Measurements from ENCODE around the gene CDK9. TPM values are rescaled to one million over a fixed set of nuclear protein-coding genes. Genes with fewer than 3 reads are reported as not detected.

Gene CDK9
- total RNA-seq, 3 donors from 2014 or later (not counting 1 experiment from before 2014, with no cell fraction given): 181 to 207 (median 188) TPM

- H3K4me1 Mint-ChIP-seq: peaks cover 44 to 68% of the 10 kb centered on the region in 2 donors
- 0% methylated on average over 5 of the region's 5 CpGs for WGBS (ENCODE audit: insufficient coverage)
- Histone ChIP-seq H3K27ac (ENCODE audit: low read length) (peak overlapping the region; percentile 83), H3K4me1 (ENCODE audit: control insufficient read depth, insufficient read depth, low read length) (peaks cover 72% of the 10 kb centered on the region), H3K9me3 (ENCODE audit: control insufficient read depth, insufficient read depth, low read length) (no peaks in the 10 kb centered on the region), H3K36me3 (ENCODE audit: control insufficient read depth, insufficient read depth, low read length) (peaks cover 26% of the 10 kb centered on the region), H3K4me3 (ENCODE audit: low read length) (peak overlapping the region; percentile 66), H3K27me3 (ENCODE audit: control insufficient read depth, insufficient read depth, low read length) (no peaks in the 10 kb centered on the region)
- H3K27ac Mint-ChIP-seq: peak overlapping the region; percentile 95 to 98
- H3K36me3 Mint-ChIP-seq: no peaks in the 10 kb centered on the region
- intact Hi-C loops (cut with micrococcal nuclease): loop anchor here (1.0 to 10.0 kb wide), 2 partner anchors 7 to 288 kb away; partner anchors contain the start of genes NAIF1 and SLC25A25
- H3K4me3 Mint-ChIP-seq: peak overlapping the region; percentile 98
- no peaks in the 10 kb centered on the region for H3K27me3 Mint-ChIP-seq (ENCODE audit: low read depth in 2 of 2)
- DNase-seq: peak in 1 of 2 donors; percentile 39
- ATAC-seq: no peak
- no peak for TF ChIP-seq CTCF (IDR thresholded peaks at IDR 0.05)
- H3K9me3 Mint-ChIP-seq: no peaks in the 10 kb centered on the region
These were observed 8.9 kb upstream of the CDK9 start for GRCh38 chr9:127776924-127777289.

GRCh38 chr9:127777368-127777980 is 8.4 kb upstream of the CDK9 start:
- intact Hi-C loops (cut with micrococcal nuclease): loop anchor here (10.0 kb wide), 1 partner anchor 287 kb away; the partner anchor contains the start of genes NAIF1 and SLC25A25
- no peaks in the 10 kb centered on the region for H3K9me3 ChIP-seq (ENCODE audit: control insufficient read depth, insufficient read depth, low read length)
- H3K27me3 ChIP-seq (ENCODE audit: control insufficient read depth, insufficient read depth, low read length): no peaks in the 10 kb centered on the region
- ATAC-seq (no peak), DNase-seq (peak in 1 of 2 donors; percentile 57)
- H3K4me1 ChIP-seq (ENCODE audit: control insufficient read depth, insufficient read depth, low read length): peaks cover 77% of the 10 kb centered on the region
- WGBS (ENCODE audit: insufficient coverage): 0% methylated on average over 17 of the region's 18 CpGs
- Mint-ChIP-seq H3K9me3 (no peaks in the 10 kb centered on the region), H3K4me1 (peaks cover 46 to 70% of the 10 kb centered on the region in 2 donors), H3K27me3 (ENCODE audit: low read depth in 2 of 2) (no peaks in the 10 kb centered on the region), H3K27ac (peak overlapping the region; percentile 95 to 98), H3K4me3 (peak overlapping the region; percentile 98), H3K36me3 (no peaks in the 10 kb centered on the region)
- TF ChIP-seq CTCF (IDR thresholded peaks at IDR 0.05): no peak
- H3K27ac ChIP-seq (ENCODE audit: low read length): peak overlapping the region; percentile 83
- peaks cover 20% of the 10 kb centered on the region for H3K36me3 ChIP-seq (ENCODE audit: control insufficient read depth, insufficient read depth, low read length)
- H3K4me3 ChIP-seq (ENCODE audit: low read length): peak overlapping the region; percentile 66

GRCh38 chr9:127778280-127779135 is 7.3 kb upstream of the CDK9 start, which contains the start of gene SH2D3C:
TSS of gene SH2D3C (minus strand) at chr9:127778666. CDS start at chr9:127778627, 39 bp downstream.
- no peaks in the 10 kb centered on the region for H3K9me3 Mint-ChIP-seq
- intact Hi-C loops (cut with micrococcal nuclease): loop anchor here (10.0 kb wide), 1 partner anchor 286 kb away; the partner anchor contains the start of genes NAIF1 and SLC25A25

More at GRCh38 chr9:127778280-127779135, 7.3 kb upstream of the CDK9 start, which contains the start of gene SH2D3C:
- H3K9me3 ChIP-seq (ENCODE audit: control insufficient read depth, insufficient read depth, low read length): no peaks in the 10 kb centered on the region
- under 1% methylated on average over 13 of the region's 13 CpGs for WGBS (ENCODE audit: insufficient coverage)
- H3K27ac ChIP-seq (ENCODE audit: low read length): peak within 1 kb of the TSS; percentile 83
- peaks cover 56 to 80% of the 10 kb centered on the region in 2 donors for H3K4me1 Mint-ChIP-seq
- H3K4me1 ChIP-seq (ENCODE audit: control insufficient read depth, insufficient read depth, low read length): peaks cover 87% of the 10 kb centered on the region
- peak within 1 kb of the TSS; percentile 95 to 98 for H3K27ac Mint-ChIP-seq
- peak within 1 kb of the TSS; percentile 66 for H3K4me3 ChIP-seq (ENCODE audit: low read length)
- peaks cover 10% of the 10 kb centered on the region for H3K36me3 ChIP-seq (ENCODE audit: control insufficient read depth, insufficient read depth, low read length)
- ATAC-seq (peak; percentile 18 to 41 (median 19)), DNase-seq (peak; percentile 48 to 62)
- H3K27me3 ChIP-seq (ENCODE audit: control insufficient read depth, insufficient read depth, low read length): no peaks in the 10 kb centered on the region
- no peaks in the 10 kb centered on the region for H3K36me3 Mint-ChIP-seq
- H3K4me3 Mint-ChIP-seq: peak within 1 kb of the TSS; percentile 98
- H3K27me3 Mint-ChIP-seq (ENCODE audit: low read depth in 2 of 2): no peaks in the 10 kb centered on the region
- no peak for TF ChIP-seq CTCF (IDR thresholded peaks at IDR 0.05)
